Measurements from ENCODE around the gene PTH.

The PTH gene

GRCh38 chr11:13450832-13451397 is 44.9 kb downstream of the PTH start:
- FAIRE-seq (no peak), DNase-seq (ENCODE audit: insufficient read length, low spot score) (no peak)

GRCh38 chr11:13449522-13449921 is 46.3 kb downstream of the PTH start:
- DNase-seq (ENCODE audit: insufficient read length, low spot score): no peak
- FAIRE-seq: no peak

GRCh38 chr11:13448876-13449275 is 46.9 kb downstream of the PTH start:
- no peak for DNase-seq (ENCODE audit: insufficient read length, low spot score)
- no peak for FAIRE-seq

GRCh38 chr11:13446444-13446843 is 49.4 kb downstream of the PTH start:
- FAIRE-seq (no peak), DNase-seq (ENCODE audit: insufficient read length, low spot score) (no peak)

- FAIRE-seq (no peak), DNase-seq (ENCODE audit: insufficient read length, low spot score) (no peak)
Observed at GRCh38 chr11:13445588-13445987, 50.2 kb downstream of the PTH start.

All from GM19239 (cell line).